ENCODE measurements around the gene TCTN2.

The TCTN2 gene

GRCh38 chr12:123690191-123690840 lies 19.4 kb downstream of the TCTN2 start:
- no peak for DNase-seq

DNA sequence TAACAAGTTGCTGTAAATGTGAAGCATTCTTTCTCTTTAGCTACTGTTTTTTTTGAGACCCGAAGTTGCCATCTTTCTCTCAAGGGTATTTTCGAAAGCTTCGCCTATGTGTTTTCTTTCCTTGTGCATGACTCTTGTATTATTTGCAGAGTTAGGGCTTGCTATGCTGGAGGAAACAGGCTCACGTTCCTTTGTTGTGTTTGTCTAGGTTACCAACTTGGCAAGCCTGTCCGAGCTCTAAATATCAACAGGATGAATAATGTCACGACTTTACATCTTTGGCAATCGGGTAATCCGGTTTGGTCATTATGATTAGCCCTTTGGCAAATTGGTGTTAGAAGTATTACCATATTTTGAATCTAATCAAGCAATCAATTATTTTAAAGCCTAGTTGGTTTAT lies 25.3 kb downstream of the TCTN2 start:
- DNase-seq: no peak

DNA sequence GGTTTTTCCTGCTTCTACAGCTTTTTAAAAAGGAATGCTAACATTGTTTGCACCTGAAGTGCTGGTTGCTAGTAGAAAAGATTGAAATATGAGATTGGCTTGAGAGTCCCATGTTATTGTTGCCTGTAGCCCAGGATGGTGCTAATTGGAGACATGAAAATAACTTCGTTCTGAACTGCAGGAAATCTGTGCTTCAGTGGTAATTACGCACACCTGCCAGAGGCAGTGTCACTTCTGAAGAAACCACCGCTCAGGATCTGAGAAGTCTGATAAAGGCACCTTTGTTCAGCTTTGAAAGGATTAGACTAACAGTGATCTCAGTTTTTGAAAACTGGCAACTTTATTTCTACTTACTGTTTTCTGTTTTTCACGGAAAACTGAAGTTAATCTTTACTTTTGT lies 25.7 kb downstream of the TCTN2 start:
- no peak for DNase-seq

GRCh38 chr12:123705935-123706334 lies 35.0 kb downstream of the TCTN2 start:
- no peak for DNase-seq

DNA sequence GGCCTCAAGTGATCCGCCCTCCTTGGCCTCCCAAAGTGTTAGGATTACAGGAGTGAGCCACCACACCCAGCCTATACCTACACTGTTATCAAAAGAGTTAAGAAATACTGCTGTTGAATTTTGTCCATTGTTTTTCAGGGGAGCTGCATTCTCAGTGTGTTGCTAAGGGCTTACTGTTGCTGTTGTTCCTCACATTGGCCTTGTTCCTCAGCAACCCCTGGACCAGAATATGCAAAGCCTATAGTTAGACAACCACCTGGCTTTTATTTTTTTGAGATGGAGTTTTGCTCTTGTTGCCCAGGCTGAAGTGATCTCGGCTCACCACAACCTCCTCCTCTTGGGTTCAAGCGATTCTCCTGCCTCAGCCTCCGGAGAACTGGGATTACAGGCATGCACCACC lies 36.6 kb downstream of the TCTN2 start:
- no peak for DNase-seq

GRCh38 chr12:123712780-123713319 lies 41.9 kb downstream of the TCTN2 start:
- DNase-seq: no peak

DNA sequence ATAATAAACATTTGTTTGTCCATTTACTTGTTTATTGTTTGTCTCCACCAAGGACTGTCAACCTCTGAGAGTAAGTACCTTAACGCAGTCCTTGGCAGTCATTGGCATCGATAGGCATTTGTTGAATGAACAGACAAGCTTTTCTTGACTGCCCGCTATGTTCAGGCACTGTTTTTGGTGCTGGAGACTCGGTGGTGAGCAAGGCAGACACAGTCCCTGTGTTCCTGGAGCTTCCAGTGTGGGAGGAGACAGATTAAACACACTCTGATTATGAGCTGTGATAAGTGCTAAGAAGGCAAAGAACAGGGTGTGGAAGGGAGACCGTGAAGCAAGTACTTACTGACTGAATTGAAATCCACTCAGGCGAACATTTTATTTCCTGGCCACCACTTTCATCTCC lies 42.5 kb downstream of the TCTN2 start:
- DNase-seq: no peak

DNA sequence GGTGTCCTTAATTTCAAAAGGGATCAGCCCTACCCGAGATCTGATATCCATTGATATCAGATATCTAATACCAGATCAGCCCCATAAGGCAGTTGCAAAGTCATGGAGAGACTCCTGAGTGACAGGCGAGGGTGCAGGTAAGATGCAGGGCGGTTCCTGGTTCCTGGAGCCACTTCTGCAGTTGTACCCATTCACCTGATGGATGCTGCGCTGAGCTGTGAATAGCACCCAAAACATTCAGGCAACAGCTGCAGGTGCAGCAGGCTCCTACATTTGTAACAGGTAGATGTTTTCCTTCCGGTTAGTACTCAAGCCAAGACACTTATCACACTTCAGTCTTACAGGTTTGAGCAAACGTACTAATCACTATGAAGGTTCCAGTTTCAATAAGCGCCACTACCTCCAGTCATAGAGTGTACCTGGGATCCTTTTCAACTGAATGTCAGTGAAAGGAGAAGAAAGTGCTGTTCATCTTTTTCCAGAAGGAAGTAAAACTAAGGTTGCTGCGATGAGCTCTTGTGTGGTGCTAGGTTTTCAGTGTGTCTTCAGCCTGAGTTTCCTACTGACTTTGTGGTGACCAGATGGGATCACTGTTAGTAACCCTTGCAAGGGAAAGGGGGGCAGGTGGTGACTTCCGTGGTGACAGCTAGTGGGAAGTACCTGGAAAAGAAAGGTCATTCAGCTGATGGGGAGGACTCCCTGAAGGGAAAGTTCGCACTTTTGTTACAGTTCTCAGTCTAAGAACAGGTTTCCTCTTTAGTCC lies 43.1 kb downstream of the TCTN2 start:
- DNase-seq: no peak

GRCh38 chr12:123715195-123715594 lies 44.3 kb downstream of the TCTN2 start:
- no peak for DNase-seq

DNA sequence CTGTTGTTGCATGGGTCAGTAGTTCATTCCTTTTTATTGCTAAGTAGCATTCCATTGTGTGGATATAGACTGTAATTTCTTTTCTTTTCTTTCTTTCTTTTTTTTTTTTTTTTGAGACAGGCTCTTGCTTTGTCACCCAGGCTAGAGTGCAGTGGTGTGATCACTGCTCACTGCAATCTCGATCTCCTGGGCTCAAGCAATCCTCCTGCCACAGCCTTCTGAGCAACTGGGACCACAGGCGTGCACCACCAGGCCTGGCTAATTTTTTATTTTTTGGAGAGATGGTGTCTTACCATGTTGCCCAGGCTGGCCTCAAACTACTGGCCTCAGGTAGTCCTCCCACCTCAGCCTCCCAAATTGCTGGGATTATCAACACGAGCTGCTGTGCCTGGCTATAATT lies 46.4 kb downstream of the TCTN2 start:
- DNase-seq: no peak

GRCh38 chr12:123720141-123720814 lies 49.4 kb downstream of the TCTN2 start:
- no peak for DNase-seq

GRCh38 chr12:123721245-123721644 lies 50.3 kb downstream of the TCTN2 start:
- no peak for DNase-seq

GRCh38 chr12:123723011-123723410 lies 52.1 kb downstream of the TCTN2 start:
- DNase-seq: no peak

DNA sequence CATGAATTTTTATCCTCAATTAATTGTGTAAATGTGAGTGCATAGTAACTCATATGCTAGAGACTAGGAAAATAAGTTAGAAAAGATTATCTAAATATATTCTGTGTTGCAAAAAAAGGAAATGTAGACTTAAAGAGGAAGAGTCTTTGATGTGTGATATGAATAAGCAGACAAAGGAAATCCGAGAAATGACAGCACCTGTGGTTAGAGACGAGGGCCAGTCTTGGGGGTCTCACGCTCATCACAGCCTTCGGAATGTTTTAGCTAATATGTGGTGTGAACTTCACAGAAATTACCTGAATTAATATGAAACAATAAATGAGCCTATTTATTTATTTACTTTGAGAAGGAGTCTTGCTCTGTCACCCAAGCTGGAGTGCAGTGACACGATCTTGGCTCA lies 52.9 kb downstream of the TCTN2 start:
- DNase-seq: no peak

DNA sequence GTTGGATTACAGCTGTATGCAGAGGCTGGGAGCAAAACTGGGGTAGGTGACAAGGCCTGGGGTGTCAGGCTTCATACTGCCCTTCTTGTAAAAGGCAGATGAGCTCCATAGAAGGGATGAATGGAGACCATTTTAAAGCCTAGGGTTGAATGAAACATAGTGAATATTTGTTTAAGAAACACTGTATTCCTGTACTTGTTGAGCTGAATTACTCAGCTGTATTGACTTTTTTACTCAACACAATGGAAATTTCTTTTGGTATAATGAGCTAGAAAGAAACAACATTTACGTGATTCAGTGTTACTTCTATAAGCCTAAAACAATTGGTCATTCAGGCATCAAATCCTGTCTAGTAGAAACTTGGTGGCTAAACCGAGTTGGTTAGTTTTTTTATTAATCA lies 55.3 kb downstream of the TCTN2 start:
- DNase-seq: no peak

DNA sequence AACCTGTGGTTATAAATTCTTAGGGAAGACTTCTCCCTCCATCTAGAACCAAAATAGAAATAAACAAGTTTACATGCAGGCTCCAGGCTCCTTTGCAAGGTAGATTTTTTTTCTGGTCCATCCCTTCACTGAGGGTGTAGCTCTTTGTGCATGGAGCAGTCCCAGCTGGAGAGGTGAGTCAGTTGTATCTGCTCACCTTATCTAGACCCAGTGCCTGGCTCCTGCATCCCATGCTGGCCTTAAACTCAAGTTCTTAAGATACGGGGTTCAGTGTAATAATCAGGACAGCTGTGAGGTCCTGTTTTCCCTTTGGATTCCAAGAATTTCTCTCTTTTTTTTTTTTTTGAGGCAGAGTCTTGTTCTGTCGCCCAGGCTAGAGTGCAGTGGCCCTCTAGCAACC lies 56.0 kb downstream of the TCTN2 start:
- DNase-seq: no peak

DNA sequence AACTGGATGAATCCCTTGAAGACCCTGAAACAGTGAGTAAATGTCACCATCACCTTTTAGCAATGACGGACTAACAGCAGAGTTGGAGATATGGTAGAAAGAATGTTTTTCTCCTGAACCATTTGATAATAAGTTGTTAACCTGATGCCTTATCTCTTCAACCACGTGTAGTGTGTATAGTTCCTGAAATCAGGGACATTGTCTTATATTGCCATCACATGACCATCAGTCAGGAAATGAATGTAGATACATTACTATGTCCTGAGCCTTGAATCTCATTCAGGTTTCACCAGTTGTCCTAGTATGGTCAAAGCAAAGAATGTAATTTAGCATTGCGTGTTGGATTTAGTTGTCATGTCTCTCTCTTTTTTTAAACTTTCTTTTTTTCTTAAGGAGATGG lies 57.0 kb downstream of the TCTN2 start:
- no peak for DNase-seq

- no peak for DNase-seq
Observed at GRCh38 chr12:123731596-123731995, 60.7 kb downstream of the TCTN2 start.

DNA sequence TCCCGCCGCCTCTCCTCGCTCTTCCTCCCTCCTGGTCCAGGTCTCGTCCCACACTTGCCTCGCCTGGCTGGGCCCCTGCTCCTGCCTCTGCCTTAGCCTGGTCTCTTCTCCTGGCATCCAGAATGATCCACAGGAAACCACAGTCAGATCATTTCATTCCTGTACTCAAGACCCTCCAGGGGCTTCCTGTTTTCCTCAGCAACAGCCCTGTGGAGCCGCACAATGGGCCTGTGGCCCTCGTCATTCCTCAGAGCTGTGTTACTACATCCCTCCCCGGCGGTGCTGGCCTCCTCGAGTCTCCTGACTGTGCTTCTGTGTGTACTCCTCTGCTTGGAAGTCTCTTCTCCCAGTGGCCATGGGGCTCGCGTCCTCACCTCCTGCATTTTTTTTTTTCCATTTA lies 61.3 kb downstream of the TCTN2 start:
- DNase-seq: no peak

GRCh38 chr12:123733229-123733628 lies 62.3 kb downstream of the TCTN2 start:
- no peak for DNase-seq

- no peak for DNase-seq
Observed at GRCh38 chr12:123734268-123734667, 63.4 kb downstream of the TCTN2 start.

- no peak for DNase-seq
Observed at GRCh38 chr12:123741937-123742572, 71.1 kb downstream of the TCTN2 start.

GRCh38 chr12:123743002-123743401 lies 72.1 kb downstream of the TCTN2 start:
- DNase-seq: no peak
